Measurements from ENCODE around the gene KANSL2.
"Not testable (repeated sequence)": the region's sequence is repeated elsewhere in the genome, so short reads cannot be mapped to it uniquely, and the experiment has no call there.

Gene KANSL2

DNA sequence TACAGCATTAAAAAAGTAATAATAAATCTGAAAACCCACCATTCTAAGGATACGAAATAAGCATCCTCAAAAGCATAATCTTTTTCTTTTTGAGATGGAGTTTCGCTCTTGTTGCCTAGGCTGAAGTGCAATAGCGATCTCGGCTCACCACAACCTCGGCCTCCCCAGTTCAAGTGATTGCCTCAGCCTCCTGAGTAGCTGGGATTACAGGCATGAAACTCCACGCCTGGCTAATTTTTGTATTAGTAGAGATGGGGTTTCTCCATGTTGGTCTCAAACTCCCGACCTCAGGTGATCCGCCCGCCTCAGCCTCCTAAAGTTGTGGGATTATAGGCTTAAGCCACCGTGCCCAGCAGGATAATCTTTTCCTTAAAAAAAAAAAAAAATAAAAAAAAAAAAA lies 30.2 kb upstream of the KANSL2 start:
- TF ChIP-seq, protein P1, sequence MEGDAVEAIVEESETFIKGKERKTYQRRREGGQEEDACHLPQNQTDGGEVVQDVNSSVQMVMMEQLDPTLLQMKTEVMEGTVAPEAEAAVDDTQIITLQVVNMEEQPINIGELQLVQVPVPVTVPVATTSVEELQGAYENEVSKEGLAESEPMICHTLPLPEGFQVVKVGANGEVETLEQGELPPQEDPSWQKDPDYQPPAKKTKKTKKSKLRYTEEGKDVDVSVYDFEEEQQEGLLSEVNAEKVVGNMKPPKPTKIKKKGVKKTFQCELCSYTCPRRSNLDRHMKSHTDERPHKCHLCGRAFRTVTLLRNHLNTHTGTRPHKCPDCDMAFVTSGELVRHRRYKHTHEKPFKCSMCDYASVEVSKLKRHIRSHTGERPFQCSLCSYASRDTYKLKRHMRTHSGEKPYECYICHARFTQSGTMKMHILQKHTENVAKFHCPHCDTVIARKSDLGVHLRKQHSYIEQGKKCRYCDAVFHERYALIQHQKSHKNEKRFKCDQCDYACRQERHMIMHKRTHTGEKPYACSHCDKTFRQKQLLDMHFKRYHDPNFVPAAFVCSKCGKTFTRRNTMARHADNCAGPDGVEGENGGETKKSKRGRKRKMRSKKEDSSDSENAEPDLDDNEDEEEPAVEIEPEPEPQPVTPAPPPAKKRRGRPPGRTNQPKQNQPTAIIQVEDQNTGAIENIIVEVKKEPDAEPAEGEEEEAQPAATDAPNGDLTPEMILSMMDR (IDR thresholded peaks at IDR 0.05; ENCODE audit: control insufficient read depth, extremely low read depth, insufficient read depth): no peak
- no peak overlapping the region for H3K4me3 ChIP-seq (ENCODE audit: low read depth, low read length)
- DNase-seq (ENCODE audit: low read depth): no peak

DNA sequence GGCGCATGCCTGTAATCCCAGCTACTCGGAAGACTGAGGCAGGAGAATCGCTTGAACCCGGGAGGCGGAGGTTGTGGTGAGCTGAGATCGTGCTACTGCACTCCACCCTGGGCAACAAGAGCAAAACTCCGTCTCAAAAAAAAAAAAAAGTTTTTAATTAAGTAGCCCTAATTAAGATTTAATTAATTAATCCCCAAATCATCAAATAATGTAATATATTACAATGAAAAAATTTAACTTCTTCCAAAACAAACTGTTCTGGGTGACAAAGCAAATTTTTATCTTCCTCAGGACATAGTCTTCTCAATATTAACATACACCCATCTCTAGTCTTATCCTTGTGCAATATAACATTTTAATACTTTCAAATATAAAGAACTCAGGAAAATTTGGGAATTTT lies 16.8 kb upstream of the KANSL2 start:
- not testable (repeated sequence) for H3K4me3 ChIP-seq (ENCODE audit: low read depth, low read length)

DNA sequence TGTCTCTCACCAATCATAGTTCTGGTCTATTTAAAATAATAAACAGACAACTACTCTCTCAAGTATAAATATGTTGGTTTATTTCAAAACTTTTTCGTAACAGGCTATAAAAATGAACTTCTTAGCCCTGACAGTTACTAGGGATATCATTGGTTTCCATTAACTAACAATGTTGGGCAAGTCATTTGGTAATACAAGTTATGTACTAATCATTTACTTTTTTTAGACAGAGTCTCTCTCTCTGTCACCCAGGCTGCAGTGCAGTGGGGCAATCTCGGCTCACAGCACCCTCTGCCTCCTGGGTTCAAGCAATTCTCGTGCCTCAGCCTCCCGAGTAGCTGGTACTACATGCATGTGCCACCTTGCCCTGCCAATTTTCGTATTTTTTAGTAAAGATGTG lies 14.6 kb upstream of the KANSL2 start:
- TF ChIP-seq, protein P1 (IDR thresholded peaks at IDR 0.05; ENCODE audit: control insufficient read depth, extremely low read depth, insufficient read depth): no peak
- no peak overlapping the region for H3K4me3 ChIP-seq (ENCODE audit: low read depth, low read length)
- no peak for DNase-seq (ENCODE audit: low read depth)

More for the DNA sequence above, 16.8 kb upstream of the KANSL2 start:
- DNase-seq (ENCODE audit: low read depth): not testable (repeated sequence)

DNA sequence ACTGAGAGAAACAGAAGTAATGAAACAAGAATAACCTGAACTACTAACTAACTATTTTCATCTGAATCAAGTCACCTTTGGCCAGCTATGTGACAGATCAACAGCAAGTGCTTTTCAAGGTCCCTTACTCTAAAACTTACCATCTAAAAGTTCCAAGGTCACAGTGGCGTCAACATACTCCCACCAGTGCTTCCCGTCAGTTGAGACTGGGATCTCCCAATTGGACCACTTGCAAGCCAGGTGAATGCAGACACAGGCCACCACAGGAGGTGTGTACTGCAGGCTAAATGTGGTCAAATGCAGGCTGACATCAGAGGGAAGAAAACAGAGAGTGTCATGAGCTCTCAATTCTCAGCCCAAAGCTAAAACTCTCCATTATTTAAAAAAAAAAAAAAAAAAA lies 13.8 kb upstream of the KANSL2 start:
- no peak overlapping the region for H3K4me3 ChIP-seq (ENCODE audit: low read depth, low read length)
- TF ChIP-seq, protein P1 (IDR thresholded peaks at IDR 0.05; ENCODE audit: control insufficient read depth, extremely low read depth, insufficient read depth): no peak
- no peak for DNase-seq (ENCODE audit: low read depth)

DNA sequence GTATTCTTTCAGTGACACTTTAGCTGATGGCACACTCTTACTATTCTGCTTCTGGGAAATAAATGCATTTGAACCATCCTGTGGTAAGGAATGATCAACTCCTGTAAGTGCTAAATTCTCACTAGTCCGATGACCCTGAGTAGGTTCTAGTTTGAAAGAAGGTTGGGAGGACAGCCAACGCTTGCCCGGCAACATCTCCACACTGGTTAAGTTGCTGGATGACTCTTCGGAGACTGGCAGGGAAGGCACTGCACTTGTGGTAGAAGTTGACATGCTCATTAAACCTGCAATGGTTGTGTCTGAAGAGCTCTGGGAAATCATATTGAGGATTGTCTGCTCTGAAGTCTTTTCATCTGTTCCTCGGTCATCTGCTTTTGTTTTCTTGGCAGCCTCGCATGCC lies 12.0 kb upstream of the KANSL2 start:
- DNase-seq (ENCODE audit: low read depth): no peak
- TF ChIP-seq, protein P1 (IDR thresholded peaks at IDR 0.05; ENCODE audit: control insufficient read depth, extremely low read depth, insufficient read depth): no peak
- no peak overlapping the region for H3K4me3 ChIP-seq (ENCODE audit: low read depth, low read length)

DNA sequence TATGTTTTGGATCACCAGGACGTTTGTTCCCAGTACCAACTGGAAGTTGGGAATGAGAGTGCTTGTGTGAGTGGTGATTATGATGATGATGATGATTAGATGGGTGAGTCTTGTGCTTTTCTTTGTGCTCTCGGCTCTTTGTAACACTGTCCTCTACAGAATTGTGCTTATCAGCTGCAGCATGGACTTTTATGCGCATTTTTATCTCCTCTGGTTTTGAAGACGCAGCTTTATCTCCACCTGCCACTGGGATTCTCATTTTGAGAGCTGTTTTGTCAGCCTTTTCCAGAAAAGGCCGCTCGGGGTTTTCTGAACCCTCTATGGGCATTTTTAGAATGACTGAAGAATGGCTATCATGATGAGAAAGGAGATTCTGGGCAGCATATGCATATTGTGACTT lies 11.5 kb upstream of the KANSL2 start:
- H3K4me3 ChIP-seq (ENCODE audit: low read depth, low read length): no peak overlapping the region
- no peak for DNase-seq (ENCODE audit: low read depth)
- TF ChIP-seq, protein P1 (IDR thresholded peaks at IDR 0.05; ENCODE audit: control insufficient read depth, extremely low read depth, insufficient read depth): no peak

DNA sequence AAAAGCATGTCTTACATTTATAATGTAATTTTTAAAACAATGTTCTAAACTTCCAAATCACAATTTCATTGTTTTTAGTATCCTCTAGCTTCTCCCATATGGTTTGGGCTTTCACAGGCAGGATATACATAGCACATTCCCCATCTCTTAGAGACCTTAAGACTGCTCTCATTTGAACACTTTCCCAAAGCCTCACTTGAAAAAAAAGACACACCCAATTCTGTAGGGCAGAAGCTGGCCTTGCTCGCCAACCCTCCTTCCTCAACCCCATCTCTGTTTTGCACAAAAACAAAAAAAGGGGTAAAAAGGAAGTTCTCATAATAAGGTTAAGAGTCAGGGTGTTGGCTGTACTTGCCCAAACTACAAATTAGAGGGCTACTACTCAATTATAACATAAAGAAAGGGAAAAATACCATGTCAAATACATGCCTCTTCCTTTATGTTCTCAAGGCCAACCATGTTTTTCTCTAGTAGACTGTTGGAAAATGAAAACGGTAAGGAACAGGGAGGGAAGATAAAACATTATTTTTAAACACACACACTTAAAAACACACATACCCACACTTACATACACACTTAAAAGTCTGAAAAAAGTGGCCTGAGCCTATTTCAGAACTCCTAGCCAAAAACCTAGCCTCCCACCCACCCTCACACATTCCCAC lies 9.9 kb upstream of the KANSL2 start:
- TF ChIP-seq, protein P1 (IDR thresholded peaks at IDR 0.05; ENCODE audit: control insufficient read depth, extremely low read depth, insufficient read depth): no peak
- no peak for DNase-seq (ENCODE audit: low read depth)
- H3K4me3 ChIP-seq (ENCODE audit: low read depth, low read length): no peak overlapping the region

Data from LNCaP clone FGC (cell line).